Fibroblast of lung (primary cell): ENCODE measurements around the gene NTRK3. TPM values are rescaled to one million over a fixed set of nuclear protein-coding genes. Genes with fewer than 3 reads are reported as not detected.

Experiments used
- DNase-seq, 2 donors: peaks; one replicate each; pipeline versions ENCODE4 v3.0.0 to v3.0.0-alpha.2; 2010; ENCODE audit warnings: low read depth in 2 of 2
- H2AFZ ChIP-seq: 2 replicates; pipeline ENCODE4 v1.5.1; 2012; ENCODE audit warnings: low read length, control low read depth, inconsistent platforms
- H3K27ac ChIP-seq: 2 replicates; pipeline ENCODE4 v1.5.1; 2011; ENCODE audit warnings: low read length, control low read depth; ENCODE audit not compliant: insufficient read depth
- H3K27me3 ChIP-seq: 2 replicates; pipeline ENCODE4 v1.5.1; 2011; ENCODE audit warnings: mild to moderate bottlenecking, low read length; ENCODE audit not compliant: control insufficient read depth, insufficient read depth
- H3K36me3 ChIP-seq: 2 replicates; pipeline ENCODE4 v1.5.1; 2011; ENCODE audit warnings: low read length; ENCODE audit not compliant: control insufficient read depth, insufficient read depth
- H3K4me1 ChIP-seq: 2 replicates; pipeline ENCODE4 v1.5.1; 2011; ENCODE audit warnings: low read length; ENCODE audit not compliant: control insufficient read depth, insufficient read depth; ENCODE audit errors: extremely low read depth
- H3K4me2 ChIP-seq: 2 replicates; pipeline ENCODE4 v1.5.1; 2011; ENCODE audit warnings: low read length, control low read depth; ENCODE audit not compliant: insufficient read depth; ENCODE audit errors: extremely low read depth
- H3K4me3 ChIP-seq, 4 experiments: fragments of 200-600 bp in 1 of 4; sonication (generic) in 1 of 4; replicated peaks in 1 of 4; 2 replicates each; pipeline ENCODE4 v1.5.1; 2011 to 2016; ENCODE audit warnings: low read length in 4 of 4, low read depth in 3 of 4, mild to moderate bottlenecking in 3 of 4, control low read depth in 2 of 4, inconsistent platforms in 1 of 4, mixed read lengths in 1 of 4; ENCODE audit not compliant: insufficient read depth in 1 of 4; ENCODE audit errors: control extremely low read depth in 1 of 4
- H3K79me2 ChIP-seq: 2 replicates; pipeline ENCODE4 v1.5.1; 2012; ENCODE audit warnings: mild to moderate bottlenecking, low read length, inconsistent platforms; ENCODE audit not compliant: control insufficient read depth, insufficient read depth
- H3K9ac ChIP-seq: 2 replicates; pipeline ENCODE4 v1.5.1; 2011; ENCODE audit warnings: mild to moderate bottlenecking, low read length, control low read depth; ENCODE audit not compliant: insufficient read depth
- H3K9me3 ChIP-seq: 2 replicates; pipeline ENCODE4 v1.5.1; 2012; ENCODE audit warnings: low read depth, low read length; ENCODE audit not compliant: control insufficient read depth, insufficient read depth
- H4K20me1 ChIP-seq: 2 replicates; pipeline ENCODE4 v1.5.1; 2011; ENCODE audit warnings: low read length; ENCODE audit not compliant: control insufficient read depth, insufficient read depth; ENCODE audit errors: extremely low read depth
- EZH2 ChIP-seq: IDR thresholded peaks from 2 replicates; pipeline ENCODE4 v1.5.1; 2012; ENCODE audit warnings: low read length, control low read depth, mild to moderate bottlenecking; ENCODE audit errors: missing control alignments
- polyA plus RNA-seq, 2 donors: library from polyadenylated mRNA; depleted of rRNA in 1 of 2; stranded (reverse) in 1 of 2; unstranded in 1 of 2; fragments of >200 nt; gene quantifications; 2 replicates each; pipeline ENCODE4 v1.2.1, GENCODE V29; 2011 to 2012; ENCODE audit warnings: missing spikeins in 1 of 2
- total RNA-seq: library from RNA; depleted of rRNA; stranded (reverse); fragments of >200 nt; gene quantifications from 2 replicates; pipeline ENCODE4 v1.2.1, GENCODE V29; 2014
- TF ChIP-seq, protein P1 (sequence below), 2 donors: IDR thresholded peaks in 1 of 2; conservative IDR thresholded peaks in 1 of 2; 1 replicate in 1 of 2; 2 replicates in 1 of 2; pipeline ENCODE4 v1.5.1; 2011 to 2012; ENCODE audit warnings: low read length in 2 of 2, control low read depth in 1 of 2, inconsistent platforms in 1 of 2, low read depth in 1 of 2, mild to moderate bottlenecking in 1 of 2

Gene NTRK3
- total and polyA plus RNA-seq, 2 donors (not counting 1 experiment from before 2014, with no cell fraction given), result 0.06 TPM; not detected in 1

DNA sequence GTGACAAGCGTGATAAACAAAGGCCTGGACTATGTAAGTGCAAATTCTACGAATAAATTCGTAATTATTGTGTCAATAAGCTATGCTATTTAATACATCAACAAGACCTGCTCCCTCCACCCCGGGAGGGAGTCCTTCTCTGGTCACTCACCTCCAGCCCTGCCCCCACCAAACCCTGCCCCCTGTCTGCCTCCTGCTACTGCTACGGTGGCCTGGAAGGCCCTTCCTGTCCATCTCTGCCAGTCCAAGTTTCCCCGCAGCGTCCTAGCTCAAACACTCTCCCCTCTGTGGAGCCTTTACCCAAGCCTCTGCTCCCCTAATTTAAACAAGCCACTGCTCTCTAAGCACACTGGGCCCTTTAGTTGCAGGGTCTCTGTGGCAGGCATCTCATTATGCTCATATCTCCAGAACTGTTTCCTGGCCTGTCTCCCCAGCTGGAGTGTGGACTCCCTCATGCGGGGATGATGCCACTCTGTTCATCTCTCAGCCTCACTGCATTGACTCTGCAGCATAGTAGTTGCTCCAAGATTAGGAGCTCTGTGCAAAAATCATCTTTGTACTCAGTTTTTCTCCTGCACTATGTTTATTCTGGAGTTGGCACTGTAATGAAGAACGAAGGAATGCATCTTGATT lies 241.2 kb downstream of the NTRK3 start:
- no peak overlapping the region for H3K9ac ChIP-seq
- no peaks in the 10 kb centered on the region for H3K36me3 ChIP-seq
- H3K79me2 ChIP-seq, result no peaks in the 10 kb centered on the region
- no peak for DNase-seq
- no peaks in the 10 kb centered on the region for H3K27me3 ChIP-seq
- no peak overlapping the region for H3K4me3 ChIP-seq
- no peaks in the 10 kb centered on the region for H4K20me1 ChIP-seq
- H3K27ac ChIP-seq, result no peak overlapping the region
- H3K4me2 ChIP-seq, result no peak overlapping the region
- no peaks in the 10 kb centered on the region for H3K4me1 ChIP-seq
- H3K9me3 ChIP-seq, result no peaks in the 10 kb centered on the region
- TF ChIP-seq, protein P1, sequence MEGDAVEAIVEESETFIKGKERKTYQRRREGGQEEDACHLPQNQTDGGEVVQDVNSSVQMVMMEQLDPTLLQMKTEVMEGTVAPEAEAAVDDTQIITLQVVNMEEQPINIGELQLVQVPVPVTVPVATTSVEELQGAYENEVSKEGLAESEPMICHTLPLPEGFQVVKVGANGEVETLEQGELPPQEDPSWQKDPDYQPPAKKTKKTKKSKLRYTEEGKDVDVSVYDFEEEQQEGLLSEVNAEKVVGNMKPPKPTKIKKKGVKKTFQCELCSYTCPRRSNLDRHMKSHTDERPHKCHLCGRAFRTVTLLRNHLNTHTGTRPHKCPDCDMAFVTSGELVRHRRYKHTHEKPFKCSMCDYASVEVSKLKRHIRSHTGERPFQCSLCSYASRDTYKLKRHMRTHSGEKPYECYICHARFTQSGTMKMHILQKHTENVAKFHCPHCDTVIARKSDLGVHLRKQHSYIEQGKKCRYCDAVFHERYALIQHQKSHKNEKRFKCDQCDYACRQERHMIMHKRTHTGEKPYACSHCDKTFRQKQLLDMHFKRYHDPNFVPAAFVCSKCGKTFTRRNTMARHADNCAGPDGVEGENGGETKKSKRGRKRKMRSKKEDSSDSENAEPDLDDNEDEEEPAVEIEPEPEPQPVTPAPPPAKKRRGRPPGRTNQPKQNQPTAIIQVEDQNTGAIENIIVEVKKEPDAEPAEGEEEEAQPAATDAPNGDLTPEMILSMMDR (conservative IDR thresholded peaks at IDR 0.05 in 1 of 2, IDR thresholded peaks at IDR 0.05 in 1 of 2; ENCODE audit: low read depth in 1 of 2, low read length in 2 of 2), result no peak
- TF ChIP-seq EZH2, result no peak
- no peak overlapping the region for H2AFZ ChIP-seq

DNA sequence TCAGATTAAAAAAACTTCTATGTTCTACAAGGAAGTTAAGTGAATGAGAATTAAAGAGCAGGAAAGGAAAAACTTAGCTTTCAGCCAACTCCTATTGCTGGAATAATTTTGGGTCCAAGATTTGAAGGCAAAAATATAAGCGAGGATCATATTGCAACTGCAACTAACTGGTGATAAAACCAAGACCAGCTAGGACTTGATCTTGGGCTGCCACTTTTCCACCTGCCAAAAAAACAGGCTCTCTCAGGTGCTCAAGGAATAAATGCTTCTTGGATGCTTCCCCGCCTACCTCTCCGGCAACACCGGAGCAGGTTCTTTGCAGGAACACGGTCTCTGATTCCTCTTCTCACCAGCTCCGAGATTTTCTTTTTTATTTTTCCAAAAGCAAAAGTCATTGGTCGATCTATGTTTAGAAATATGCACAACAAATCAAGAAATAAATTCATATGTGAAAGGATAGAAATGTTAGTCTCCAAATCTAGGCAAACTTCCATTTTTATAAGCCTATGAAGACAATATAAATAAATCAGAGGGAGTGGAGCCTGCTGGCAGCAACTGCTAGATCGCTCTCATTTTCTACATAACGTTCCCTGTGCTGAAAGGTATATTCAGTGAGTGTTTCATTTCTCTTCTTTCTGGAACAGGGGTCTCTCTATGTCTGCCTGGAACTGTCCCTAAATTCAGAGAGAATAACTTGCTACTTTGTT lies 241.9 kb downstream of the NTRK3 start:
- TF ChIP-seq EZH2, result no peak
- TF ChIP-seq, protein P1 (conservative IDR thresholded peaks at IDR 0.05 in 1 of 2, IDR thresholded peaks at IDR 0.05 in 1 of 2; ENCODE audit: low read depth in 1 of 2, low read length in 2 of 2), result no peak
- Histone ChIP-seq H3K79me2 (no peaks in the 10 kb centered on the region), H3K4me2 (no peak overlapping the region), H3K27ac (no peak overlapping the region), H3K27me3 (no peaks in the 10 kb centered on the region), H3K9ac (no peak overlapping the region), H3K4me3 (no peak overlapping the region), H4K20me1 (no peaks in the 10 kb centered on the region), H2AFZ (no peak overlapping the region), H3K36me3 (no peaks in the 10 kb centered on the region), H3K9me3 (no peaks in the 10 kb centered on the region), H3K4me1 (no peaks in the 10 kb centered on the region)
- DNase-seq, result no peak

DNA sequence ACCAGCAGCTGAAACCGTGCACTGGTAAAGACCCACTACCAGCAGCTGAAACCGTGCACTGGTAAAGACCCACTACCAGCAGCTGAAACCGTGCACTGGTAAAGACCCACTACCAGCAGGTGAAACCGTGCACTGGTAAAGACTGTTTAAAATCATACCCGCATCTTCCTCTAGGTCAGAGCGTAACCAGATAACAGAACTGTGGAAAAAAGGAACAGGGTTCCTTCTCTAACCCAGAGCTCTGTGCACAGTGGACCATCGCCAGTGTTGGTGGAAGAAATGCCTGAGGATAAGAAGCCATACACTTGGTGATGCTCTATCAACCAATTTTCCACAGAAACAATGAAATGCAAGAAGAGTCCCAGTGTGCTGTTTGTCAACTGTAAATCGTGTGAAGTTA lies 243.4 kb downstream of the NTRK3 start:
- no peaks in the 10 kb centered on the region for H3K9me3 ChIP-seq
- H2AFZ ChIP-seq, result no peak overlapping the region
- H3K9ac ChIP-seq, result no peak overlapping the region

More for the DNA sequence above, 243.4 kb downstream of the NTRK3 start:
- Histone ChIP-seq H3K4me3 (no peak overlapping the region), H3K79me2 (no peaks in the 10 kb centered on the region), H3K27me3 (no peaks in the 10 kb centered on the region), H4K20me1 (no peaks in the 10 kb centered on the region), H3K36me3 (no peaks in the 10 kb centered on the region), H3K27ac (no peak overlapping the region), H3K4me1 (no peaks in the 10 kb centered on the region), H3K4me2 (no peak overlapping the region)
- no peak for DNase-seq
- TF ChIP-seq, protein P1 (conservative IDR thresholded peaks at IDR 0.05 in 1 of 2, IDR thresholded peaks at IDR 0.05 in 1 of 2; ENCODE audit: low read depth in 1 of 2, low read length in 2 of 2), result no peak
- no peak for TF ChIP-seq EZH2
